PC-3 (cell line): Measurements from ENCODE around the gene MDFIC2. TPM values are rescaled to one million over a fixed set of nuclear protein-coding genes. Genes with fewer than 3 reads are reported as not detected.

Source experiments
- ATAC-seq: fragments of 200-7000 bp; cut with Tn5 transposase; 2 replicates; pipeline ENCODE4 v1.9.1; 2020; ENCODE audit warnings: mild to moderate bottlenecking, moderate library complexity
- BruUV-seq: library from RNA; stranded (reverse); fragments of 400-500 nt; replicated peaks from 2 replicates; lab custom pipeline; 2021; lab: Mats Ljungman, UMichigan
- CTCF ChIA-PET: fragments of 300-600 bp; sonication (Branson Sonifier 250); formaldehyde crosslinking; loops from one replicate; lab custom pipeline; 2022; ENCODE audit warnings: antibody characterized with exemption; lab: Charles Lee
- POLR2A ChIA-PET: fragments of 300-600 bp; sonication (Branson Sonifier 250); formaldehyde crosslinking; loops from one replicate; lab custom pipeline; 2022; ENCODE audit warnings: antibody characterized with exemption; ENCODE audit not compliant: unreplicated experiment; lab: Charles Lee
- DNase-seq: peaks from one replicate; pipeline ENCODE4 v3.0.0-alpha.2; 2015
- H2AFZ ChIP-seq: fragments of 300-600 bp; sonication (generic); 2 replicates; pipeline ENCODE4 v1.6.0; 2016; ENCODE audit warnings: antibody characterized with exemption, low read length
- H3F3A ChIP-seq: fragments of 300-600 bp; sonication (generic); one replicate; pipeline ENCODE4 v1.6.0; 2017; ENCODE audit warnings: antibody characterized with exemption, low read length, control low read depth, mild to moderate bottlenecking; ENCODE audit not compliant: unreplicated experiment
- H3K27ac ChIP-seq: fragments of 300-600 bp; sonication (generic); 2 replicates; pipeline ENCODE4 v1.5.1; 2016; ENCODE audit warnings: mild to moderate bottlenecking, low read length
- H3K27me3 ChIP-seq: fragments of 300-600 bp; sonication (generic); 2 replicates; pipeline ENCODE4 v1.6.1; 2016; ENCODE audit warnings: low read length, mixed read lengths
- H3K36me3 ChIP-seq: fragments of 300-600 bp; sonication (generic); 2 replicates; pipeline ENCODE4 v1.6.1; 2016; ENCODE audit warnings: low read depth, mixed run types, low read length, mixed read lengths
- H3K4me1 ChIP-seq: fragments of 300-600 bp; sonication (generic); 2 replicates; pipeline ENCODE4 v1.5.1; 2016; ENCODE audit warnings: low read length; ENCODE audit not compliant: insufficient read depth
- H3K4me2 ChIP-seq: fragments of 300-600 bp; sonication (generic); 2 replicates; pipeline ENCODE4 v1.6.0; 2016; ENCODE audit warnings: low read length
- H3K4me3 ChIP-seq: fragments of 300-600 bp; sonication (generic); 2 replicates; pipeline ENCODE4 v1.5.1; 2016; ENCODE audit warnings: mild to moderate bottlenecking, low read length, mixed read lengths
- H3K79me2 ChIP-seq: fragments of 300-600 bp; sonication (generic); 2 replicates; pipeline ENCODE4 v1.6.1; 2017; ENCODE audit warnings: low read length, mixed read lengths
- H3K9ac ChIP-seq: fragments of 300-600 bp; sonication (generic); 2 replicates; pipeline ENCODE4 v1.6.0; 2016; ENCODE audit warnings: mild to moderate bottlenecking, low read length
- H3K9me2 ChIP-seq: fragments of 300-600 bp; sonication (generic); replicated peaks from 2 replicates; pipeline ENCODE4 v1.6.1; 2016; ENCODE audit warnings: mixed run types, low read length, mixed read lengths
- H3K9me3 ChIP-seq: fragments of 300-600 bp; sonication (generic); 2 replicates; pipeline ENCODE4 v1.6.1; 2016; ENCODE audit warnings: low read length, mixed read lengths
- H4K20me1 ChIP-seq: fragments of 300-600 bp; sonication (generic); 2 replicates; pipeline ENCODE4 v1.6.1; 2016; ENCODE audit warnings: low read length, mixed read lengths
- CTCF ChIP-seq: fragments of 300-600 bp; sonication (generic); conservative IDR thresholded peaks from 2 replicates; pipeline ENCODE4 v1.5.1; 2017; ENCODE audit warnings: antibody characterized with exemption, low read depth, mild to moderate bottlenecking, low read length
- EZH2 ChIP-seq: fragments of 300-600 bp; sonication (generic); IDR thresholded peaks from one replicate; pipeline ENCODE4 v1.6.1; 2017; ENCODE audit warnings: antibody characterized with exemption, mild to moderate bottlenecking, low read length; ENCODE audit not compliant: unreplicated experiment
- EZH2phosphoT487 ChIP-seq: fragments of 300-600 bp; sonication (generic); IDR thresholded peaks from 2 replicates; pipeline ENCODE4 v1.6.1; 2018; ENCODE audit warnings: mild to moderate bottlenecking, antibody characterized with exemption, low read length, borderline replicate concordance
- intact Hi-C: fragments of 100-400 bp; cut with micrococcal nuclease; formaldehyde crosslinking; loops from 2 replicates; pipeline ENCODE4 v1.9.0; 2023
- total RNA-seq: library from RNA; depleted of rRNA; stranded (reverse); fragments of >200 nt; gene quantifications from 2 replicates; pipeline ENCODE4 v1.2.3, GENCODE V29; 2014

Gene MDFIC2
- total RNA-seq, 1 experiment from 2014 or later: not detected

- Histone ChIP-seq H3K4me2 (no peak overlapping the region), H3K4me1 (no peaks in the 10 kb centered on the region), H3K4me3 (no peak overlapping the region), H3K9me2 (no peaks in the 10 kb centered on the region), H3K27ac (no peak overlapping the region), H2AFZ (no peak overlapping the region), H3K79me2 (no peaks in the 10 kb centered on the region), H3K9me3 (no peaks in the 10 kb centered on the region), H4K20me1 (no peaks in the 10 kb centered on the region), H3F3A (no peaks in the 10 kb centered on the region), H3K9ac (no peak overlapping the region), H3K36me3 (no peaks in the 10 kb centered on the region), H3K27me3 (peaks cover 12% of the 10 kb centered on the region; the same call in 1 of the 2 replicates)
- TF ChIP-seq EZH2phosphoT487 (no peak), CTCF (no peak), EZH2 (no peak)
- ChIA-PET POLR2A (no interaction called here), CTCF (no interaction called here)
- ATAC-seq (no peak), DNase-seq (no peak)
- intact Hi-C loops: no loop called here
- no TSS peak for BruUV-seq
Measured at GRCh38 chr3:70180664-70181063, 131.8 kb downstream of the MDFIC2 start.

GRCh38 chr3:70179111-70179510 is 133.3 kb downstream of the MDFIC2 start:
- H3K4me2 ChIP-seq: no peak overlapping the region
- no peak for ATAC-seq
- no peaks in the 10 kb centered on the region for H3K4me1 ChIP-seq
- no peak overlapping the region for H3K27ac ChIP-seq
- no TSS peak for BruUV-seq
- intact Hi-C loops: no loop called here
- H3K9me2 ChIP-seq: no peaks in the 10 kb centered on the region
- H3K4me3 ChIP-seq: no peak overlapping the region
- no peaks in the 10 kb centered on the region for H3K79me2 ChIP-seq
- no peak overlapping the region for H2AFZ ChIP-seq
- POLR2A ChIA-PET: no interaction called here
- H3K27me3 ChIP-seq: peaks cover 7% of the 10 kb centered on the region; the same call in 1 of the 2 replicates
- no peaks in the 10 kb centered on the region for H3K9me3 ChIP-seq
- CTCF ChIA-PET: no interaction called here
- H3K36me3 ChIP-seq: no peaks in the 10 kb centered on the region
- H3K9ac ChIP-seq: no peak overlapping the region
- H3F3A ChIP-seq: no peaks in the 10 kb centered on the region
- DNase-seq: no peak
- TF ChIP-seq EZH2phosphoT487 (no peak), EZH2 (no peak), CTCF (no peak)
- no peaks in the 10 kb centered on the region for H4K20me1 ChIP-seq

- H3K4me1 ChIP-seq: no peaks in the 10 kb centered on the region
- no peaks in the 10 kb centered on the region for H3K27me3 ChIP-seq
- POLR2A ChIA-PET: no interaction called here
- no peak for ATAC-seq
- H3K4me3 ChIP-seq: no peak overlapping the region
- no peak overlapping the region for H3K4me2 ChIP-seq
- TF ChIP-seq CTCF (no peak), EZH2phosphoT487 (no peak), EZH2 (no peak)
- CTCF ChIA-PET: no interaction called here
- no peaks in the 10 kb centered on the region for H4K20me1 ChIP-seq
- H3K79me2 ChIP-seq: no peaks in the 10 kb centered on the region
- no peak overlapping the region for H3K27ac ChIP-seq
- intact Hi-C loops: no loop called here
- DNase-seq: no peak
- H3F3A ChIP-seq: no peaks in the 10 kb centered on the region
- no peaks in the 10 kb centered on the region for H3K9me2 ChIP-seq
- H3K9me3 ChIP-seq: no peaks in the 10 kb centered on the region
- no peak overlapping the region for H2AFZ ChIP-seq
- no TSS peak for BruUV-seq
- no peak overlapping the region for H3K9ac ChIP-seq
- H3K36me3 ChIP-seq: no peaks in the 10 kb centered on the region
Measured at GRCh38 chr3:70177881-70178645, 134.4 kb downstream of the MDFIC2 start.
